ENCODE results near the gene VDAC1. TPM values are rescaled to one million over a fixed set of nuclear protein-coding genes. Genes with fewer than 3 reads are reported as not detected.
A peak's percentile ranks its signal among the peaks of the same experiment; 100 is the strongest.

VDAC1 gene
- total RNA-seq, 2 donors from 2014 or later: 202 to 226 TPM

- WGBS, 2 experiments (ENCODE audit: insufficient coverage in 1 of 2, insufficient read length in 1 of 2): 94% methylated on average over 3 of the region's 3 CpGs; no CpG with 5 or more reads in 1 of the 2 experiments
- TF ChIP-seq CTCF (conservative IDR thresholded peaks at IDR 0.05): no peak
- Mint-ChIP-seq H3K4me3 (no peak overlapping the region), H3K9me3 (no peaks in the 10 kb centered on the region), H3K27me3 (ENCODE audit: insufficient read depth) (peaks cover 1% of the 10 kb centered on the region), H3K27ac (no peak overlapping the region), H3K4me1 (peaks cover 4% of the 10 kb centered on the region), H3K36me3 (ENCODE audit: low read depth) (no peaks in the 10 kb centered on the region)
- Histone ChIP-seq H3K9ac (ENCODE audit: extremely low read depth, low read length, poor library complexity, severe bottlenecking) (no peak overlapping the region), H3K4me1 (ENCODE audit: control insufficient read depth, insufficient read depth, low read length) (no peaks in the 10 kb centered on the region), H3K27me3 (ENCODE audit: control insufficient read depth, insufficient read depth, low read length, poor library complexity, severe bottlenecking) (no peaks in the 10 kb centered on the region), H3K27ac (ENCODE audit: low read depth, low read length) (no peak overlapping the region), H3K36me3 (ENCODE audit: control insufficient read depth, insufficient read depth, low read length) (no peaks in the 10 kb centered on the region), H3K4me3 (ENCODE audit: low read length) (no peak overlapping the region), H3K9me3 (ENCODE audit: control insufficient read depth, low read length) (no peaks in the 10 kb centered on the region)
- DNase-seq: no peak
These were observed 23.7 kb upstream of the VDAC1 start for GRCh38 chr5:134028496-134028895.

DNA sequence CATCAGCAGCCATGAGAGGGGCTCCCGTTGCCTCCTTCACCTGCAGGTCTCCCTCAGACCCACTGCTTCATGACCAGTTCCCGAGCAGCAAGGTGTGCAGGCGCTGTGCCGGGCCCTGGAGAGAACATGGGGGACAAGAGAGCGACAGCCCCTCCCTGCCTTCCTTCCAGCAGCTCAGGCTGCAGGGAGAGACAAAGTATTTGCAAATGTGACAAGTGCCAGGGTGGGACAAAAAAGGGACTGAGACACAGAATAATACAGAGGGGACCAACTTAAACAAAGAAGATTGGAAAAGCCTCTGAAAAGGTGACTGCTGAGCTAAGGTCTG is 22.5 kb upstream of the VDAC1 start:
- H3K4me1 Mint-ChIP-seq: peaks cover 4% of the 10 kb centered on the region
- H3K4me3 Mint-ChIP-seq: no peak overlapping the region
- H3K4me1 ChIP-seq (ENCODE audit: control insufficient read depth, insufficient read depth, low read length): no peaks in the 10 kb centered on the region
- WGBS, 2 experiments (ENCODE audit: insufficient coverage in 1 of 2, insufficient read length in 1 of 2): 84 to 90% methylated on average over 2 to 5 of the region's 5 CpGs
- no peak for DNase-seq
- peaks cover 1% of the 10 kb centered on the region for H3K27me3 Mint-ChIP-seq (ENCODE audit: insufficient read depth)
- no peaks in the 10 kb centered on the region for H3K9me3 ChIP-seq (ENCODE audit: control insufficient read depth, low read length)
- no peaks in the 10 kb centered on the region for H3K27me3 ChIP-seq (ENCODE audit: control insufficient read depth, insufficient read depth, low read length, poor library complexity, severe bottlenecking)
- no peaks in the 10 kb centered on the region for H3K36me3 ChIP-seq (ENCODE audit: control insufficient read depth, insufficient read depth, low read length)
- H3K4me3 ChIP-seq (ENCODE audit: low read length): no peak overlapping the region
- H3K36me3 Mint-ChIP-seq (ENCODE audit: low read depth): no peaks in the 10 kb centered on the region
- no peaks in the 10 kb centered on the region for H3K9me3 Mint-ChIP-seq
- TF ChIP-seq CTCF (conservative IDR thresholded peaks at IDR 0.05): no peak
- no peak overlapping the region for H3K27ac Mint-ChIP-seq
- no peak overlapping the region for H3K27ac ChIP-seq (ENCODE audit: low read depth, low read length)
- H3K9ac ChIP-seq (ENCODE audit: extremely low read depth, low read length, poor library complexity, severe bottlenecking): no peak overlapping the region

DNA sequence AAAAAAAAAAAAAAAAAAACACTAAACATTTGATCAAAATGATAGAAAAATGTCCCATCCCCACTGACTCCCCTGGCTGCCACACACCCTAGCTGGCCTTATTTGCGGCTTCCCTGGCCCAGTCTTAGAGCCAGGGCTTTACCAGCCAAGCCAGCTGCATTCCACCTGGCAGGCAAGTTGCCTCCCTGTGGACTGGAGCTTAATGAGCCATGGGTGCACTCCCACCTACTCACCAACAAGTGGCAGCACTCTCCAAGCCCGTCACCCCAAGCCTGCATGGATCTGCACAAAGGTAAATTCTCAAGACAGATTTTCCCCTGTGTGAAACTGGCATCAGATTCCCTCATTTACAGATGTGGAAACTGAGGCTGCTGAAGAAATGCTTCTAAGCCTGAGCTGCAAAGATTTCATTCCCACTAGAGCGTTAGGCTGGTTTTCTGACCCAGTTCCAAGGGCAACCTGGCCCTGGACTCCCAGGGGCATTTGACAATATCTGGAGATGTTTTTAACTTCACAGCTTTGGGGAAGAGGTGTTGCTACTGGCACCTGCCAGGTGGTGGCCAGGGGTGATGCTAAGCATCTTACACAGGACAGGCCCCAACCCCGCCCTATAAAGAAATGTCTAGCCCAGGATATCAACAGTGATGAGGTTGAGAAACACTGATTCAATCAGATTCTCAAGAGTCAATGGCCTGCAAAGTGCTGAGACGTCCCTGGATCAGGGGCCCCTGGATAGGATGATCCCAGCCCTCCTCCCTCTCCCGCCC is 21.9 kb upstream of the VDAC1 start:
- H3K9me3 ChIP-seq (ENCODE audit: control insufficient read depth, low read length): no peaks in the 10 kb centered on the region
- H3K4me1 ChIP-seq (ENCODE audit: control insufficient read depth, insufficient read depth, low read length): no peaks in the 10 kb centered on the region
- no peaks in the 10 kb centered on the region for H3K36me3 ChIP-seq (ENCODE audit: control insufficient read depth, insufficient read depth, low read length)
- H3K4me3 ChIP-seq (ENCODE audit: low read length): no peak overlapping the region
- Mint-ChIP-seq H3K27ac (no peak overlapping the region), H3K4me1 (peaks cover 4% of the 10 kb centered on the region), H3K27me3 (ENCODE audit: insufficient read depth) (peaks cover 1% of the 10 kb centered on the region), H3K36me3 (ENCODE audit: low read depth) (no peaks in the 10 kb centered on the region), H3K4me3 (no peak overlapping the region), H3K9me3 (no peaks in the 10 kb centered on the region)
- 66 to 75% methylated on average over 3 to 6 of the region's 6 CpGs for WGBS, 2 experiments (ENCODE audit: insufficient coverage in 1 of 2, insufficient read length in 1 of 2)
- no peaks in the 10 kb centered on the region for H3K27me3 ChIP-seq (ENCODE audit: control insufficient read depth, insufficient read depth, low read length, poor library complexity, severe bottlenecking)
- peak; percentile 92 for DNase-seq
- H3K9ac ChIP-seq (ENCODE audit: extremely low read depth, low read length, poor library complexity, severe bottlenecking): no peak overlapping the region
- no peak overlapping the region for H3K27ac ChIP-seq (ENCODE audit: low read depth, low read length)
- TF ChIP-seq CTCF (conservative IDR thresholded peaks at IDR 0.05): peak; percentile 79
